HL-60 (cell line): ENCODE measurements around the gene RELN.

Experiments
- DNase-seq, 2 experiments: peaks; one replicate each; pipeline ENCODE4 v3.0.0-alpha.2; 2010 to 2020; ENCODE audit warnings: low read depth in 1 of 2, low spot score in 1 of 2
- H3K27ac ChIP-seq: fragments of 250-450 bp; sonication (Bioruptor Pico); replicated peaks from 2 replicates; pipeline ENCODE4 v1.5.1; 2020; ENCODE audit warnings: mild to moderate bottlenecking, moderate library complexity
- H3K27me3 ChIP-seq: fragments of 250-450 bp; sonication (Bioruptor Pico); 2 replicates; pipeline ENCODE4 v1.5.1; 2021; ENCODE audit warnings: mild to moderate bottlenecking, moderate library complexity; ENCODE audit not compliant: insufficient read depth, poor library complexity, severe bottlenecking
- H3K4me3 ChIP-seq: replicated peaks from 2 replicates; pipeline ENCODE4 v1.5.1; 2011; ENCODE audit warnings: mild to moderate bottlenecking, control low read depth, low read length; ENCODE audit not compliant: insufficient read depth
- GABPA ChIP-seq: IDR thresholded peaks from 2 replicates; pipeline ENCODE4 v1.6.1; 2012; ENCODE audit warnings: low read depth
- POLR2AphosphoS5 ChIP-seq: IDR thresholded peaks from 2 replicates; pipeline ENCODE4 v1.6.1; 2012; ENCODE audit warnings: low read depth
- SPI1 ChIP-seq: IDR thresholded peaks from 2 replicates; pipeline ENCODE4 v1.6.1; 2012; ENCODE audit warnings: low read depth, mild to moderate bottlenecking, borderline replicate concordance
- TF ChIP-seq, protein P1 (sequence below): IDR thresholded peaks from 2 replicates; pipeline ENCODE4 v1.6.1; 2012; ENCODE audit warnings: low read depth; ENCODE audit not compliant: insufficient replicate concordance
- TF ChIP-seq, protein P2 (sequence below): IDR thresholded peaks from one replicate; pipeline ENCODE4 v1.5.1; 2011; ENCODE audit warnings: low read length, control low read depth, inconsistent platforms; ENCODE audit not compliant: insufficient read depth

The RELN gene

DNA sequence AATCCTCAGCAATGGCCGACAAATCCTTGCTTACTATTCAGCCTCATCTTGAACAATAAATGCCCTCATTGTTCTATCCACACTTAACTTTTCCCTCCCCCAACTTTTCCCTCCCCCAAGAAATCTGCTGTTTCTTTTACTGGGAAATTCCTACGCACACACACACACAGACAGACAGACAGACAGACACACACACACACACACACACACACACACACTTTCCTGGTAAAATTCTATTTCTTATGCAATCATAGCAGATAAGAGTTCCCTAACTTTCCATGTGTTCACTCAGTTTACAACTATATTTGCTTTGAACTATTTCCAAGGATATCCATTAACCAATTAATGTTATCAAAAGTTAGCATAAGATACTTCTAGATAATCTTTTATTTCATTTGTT lies 52.9 kb downstream of the RELN start:
- TF ChIP-seq GABPA (no peak), SPI1 (no peak), POLR2AphosphoS5 (no peak)
- TF ChIP-seq, protein P1, sequence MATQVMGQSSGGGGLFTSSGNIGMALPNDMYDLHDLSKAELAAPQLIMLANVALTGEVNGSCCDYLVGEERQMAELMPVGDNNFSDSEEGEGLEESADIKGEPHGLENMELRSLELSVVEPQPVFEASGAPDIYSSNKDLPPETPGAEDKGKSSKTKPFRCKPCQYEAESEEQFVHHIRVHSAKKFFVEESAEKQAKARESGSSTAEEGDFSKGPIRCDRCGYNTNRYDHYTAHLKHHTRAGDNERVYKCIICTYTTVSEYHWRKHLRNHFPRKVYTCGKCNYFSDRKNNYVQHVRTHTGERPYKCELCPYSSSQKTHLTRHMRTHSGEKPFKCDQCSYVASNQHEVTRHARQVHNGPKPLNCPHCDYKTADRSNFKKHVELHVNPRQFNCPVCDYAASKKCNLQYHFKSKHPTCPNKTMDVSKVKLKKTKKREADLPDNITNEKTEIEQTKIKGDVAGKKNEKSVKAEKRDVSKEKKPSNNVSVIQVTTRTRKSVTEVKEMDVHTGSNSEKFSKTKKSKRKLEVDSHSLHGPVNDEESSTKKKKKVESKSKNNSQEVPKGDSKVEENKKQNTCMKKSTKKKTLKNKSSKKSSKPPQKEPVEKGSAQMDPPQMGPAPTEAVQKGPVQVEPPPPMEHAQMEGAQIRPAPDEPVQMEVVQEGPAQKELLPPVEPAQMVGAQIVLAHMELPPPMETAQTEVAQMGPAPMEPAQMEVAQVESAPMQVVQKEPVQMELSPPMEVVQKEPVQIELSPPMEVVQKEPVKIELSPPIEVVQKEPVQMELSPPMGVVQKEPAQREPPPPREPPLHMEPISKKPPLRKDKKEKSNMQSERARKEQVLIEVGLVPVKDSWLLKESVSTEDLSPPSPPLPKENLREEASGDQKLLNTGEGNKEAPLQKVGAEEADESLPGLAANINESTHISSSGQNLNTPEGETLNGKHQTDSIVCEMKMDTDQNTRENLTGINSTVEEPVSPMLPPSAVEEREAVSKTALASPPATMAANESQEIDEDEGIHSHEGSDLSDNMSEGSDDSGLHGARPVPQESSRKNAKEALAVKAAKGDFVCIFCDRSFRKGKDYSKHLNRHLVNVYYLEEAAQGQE, result no peak
- TF ChIP-seq, protein P2, sequence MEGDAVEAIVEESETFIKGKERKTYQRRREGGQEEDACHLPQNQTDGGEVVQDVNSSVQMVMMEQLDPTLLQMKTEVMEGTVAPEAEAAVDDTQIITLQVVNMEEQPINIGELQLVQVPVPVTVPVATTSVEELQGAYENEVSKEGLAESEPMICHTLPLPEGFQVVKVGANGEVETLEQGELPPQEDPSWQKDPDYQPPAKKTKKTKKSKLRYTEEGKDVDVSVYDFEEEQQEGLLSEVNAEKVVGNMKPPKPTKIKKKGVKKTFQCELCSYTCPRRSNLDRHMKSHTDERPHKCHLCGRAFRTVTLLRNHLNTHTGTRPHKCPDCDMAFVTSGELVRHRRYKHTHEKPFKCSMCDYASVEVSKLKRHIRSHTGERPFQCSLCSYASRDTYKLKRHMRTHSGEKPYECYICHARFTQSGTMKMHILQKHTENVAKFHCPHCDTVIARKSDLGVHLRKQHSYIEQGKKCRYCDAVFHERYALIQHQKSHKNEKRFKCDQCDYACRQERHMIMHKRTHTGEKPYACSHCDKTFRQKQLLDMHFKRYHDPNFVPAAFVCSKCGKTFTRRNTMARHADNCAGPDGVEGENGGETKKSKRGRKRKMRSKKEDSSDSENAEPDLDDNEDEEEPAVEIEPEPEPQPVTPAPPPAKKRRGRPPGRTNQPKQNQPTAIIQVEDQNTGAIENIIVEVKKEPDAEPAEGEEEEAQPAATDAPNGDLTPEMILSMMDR, result no peak
- Histone ChIP-seq H3K4me3 (no peak overlapping the region), H3K27ac (no peak overlapping the region), H3K27me3 (no peaks in the 10 kb centered on the region)
- no peak for DNase-seq

DNA sequence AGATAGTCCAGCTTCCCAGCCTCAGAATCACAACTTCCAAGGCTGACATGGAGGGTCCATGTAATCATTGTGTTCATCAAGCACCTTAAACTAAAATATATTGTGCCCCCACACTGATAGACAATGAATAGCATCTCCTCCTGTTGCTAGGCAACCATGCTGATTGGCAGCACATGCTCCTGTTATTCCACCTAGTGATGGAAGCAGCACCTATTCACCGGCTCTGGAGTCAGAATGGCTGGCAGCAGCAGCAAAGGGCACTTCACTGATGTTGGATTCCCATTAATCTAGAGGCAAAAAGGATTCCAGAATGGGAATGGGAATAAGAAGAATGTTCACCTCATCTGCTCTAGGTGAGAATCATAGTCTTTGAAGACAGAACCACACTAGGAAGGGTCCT lies 55.0 kb downstream of the RELN start:
- Histone ChIP-seq H3K27me3 (no peaks in the 10 kb centered on the region), H3K27ac (no peak overlapping the region), H3K4me3 (no peak overlapping the region)
- TF ChIP-seq POLR2AphosphoS5 (no peak), SPI1 (no peak), GABPA (no peak)
- TF ChIP-seq, protein P1, result no peak
- TF ChIP-seq, protein P2, result no peak
- no peak for DNase-seq

DNA sequence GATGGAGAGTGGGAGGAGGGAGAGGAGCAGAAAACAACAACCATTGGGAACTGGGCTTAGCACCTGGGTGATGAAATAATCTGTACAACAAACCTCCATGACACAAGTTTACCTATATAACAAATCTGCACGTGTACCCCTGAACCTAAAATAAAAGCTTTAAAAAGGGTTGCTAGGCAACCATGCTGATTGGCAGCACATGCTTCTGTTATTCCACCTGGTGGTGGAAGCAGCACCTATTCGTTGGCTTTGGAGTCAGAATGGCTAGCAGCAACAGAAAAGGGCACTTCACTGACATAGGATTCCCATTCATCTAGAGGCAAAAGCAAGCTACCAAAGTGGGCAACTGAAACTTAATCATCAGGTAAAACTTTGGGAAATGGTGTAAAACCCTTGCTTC lies 57.1 kb downstream of the RELN start:
- DNase-seq, result no peak
- Histone ChIP-seq H3K27ac (no peak overlapping the region), H3K27me3 (no peaks in the 10 kb centered on the region), H3K4me3 (no peak overlapping the region)
- TF ChIP-seq, protein P2, result no peak
- TF ChIP-seq GABPA, result no peak
- TF ChIP-seq, protein P1, result no peak
- TF ChIP-seq POLR2AphosphoS5, result no peak
- no peak for TF ChIP-seq SPI1
